GM12891 (cell line): Measurements from ENCODE around the gene TGIF2.
A peak's percentile ranks its signal among the peaks of the same experiment; 100 is the strongest.

Experiments used
- DNase-seq: peaks from one replicate; pipeline ENCODE4 v3.0.0; 2011; ENCODE audit warnings: low spot score; ENCODE audit not compliant: insufficient read length
- FAIRE-seq: peaks from 2 replicates; lab custom pipeline; 2011; peaks lifted over from hg19 to GRCh38; lab: Jason Lieb, UNC
- PAX5 ChIP-seq: IDR thresholded peaks from 2 replicates; pipeline ENCODE4 v1.6.1; 2011; ENCODE audit warnings: low read length, moderate library complexity, mild to moderate bottlenecking; ENCODE audit not compliant: insufficient read depth, severe bottlenecking
- POLR2A ChIP-seq: IDR thresholded peaks from 2 replicates; pipeline ENCODE4 v1.6.1; 2011; ENCODE audit warnings: low read depth, low read length, control low read depth
- POLR2AphosphoS5 ChIP-seq: IDR thresholded peaks from 2 replicates; pipeline ENCODE4 v1.6.1; 2011; ENCODE audit warnings: low read depth, low read length, control low read depth
- POU2F2 ChIP-seq: IDR thresholded peaks from 2 replicates; pipeline ENCODE4 v1.6.1; 2011; ENCODE audit warnings: low read depth, mild to moderate bottlenecking, control low read depth, low read length, moderate library complexity
- SPI1 ChIP-seq: IDR thresholded peaks from 2 replicates; pipeline ENCODE4 v1.6.1; 2011; ENCODE audit warnings: low read depth, low read length, control low read depth
- TAF1 ChIP-seq: IDR thresholded peaks from 2 replicates; pipeline ENCODE4 v1.6.1; 2011; ENCODE audit warnings: low read depth, low read length, control low read depth

Gene TGIF2

GRCh38 chr20:36578356-36579041, 5.1 kb downstream of the TGIF2 start:
- FAIRE-seq, result no peak
- TF ChIP-seq POLR2A (peak; percentile 63; the same call in 1 of the 2 replicates), SPI1 (no peak), TAF1 (no peak), POLR2AphosphoS5 (no peak)

GRCh38 chr20:36579996-36580545, 6.7 kb downstream of the TGIF2 start:
- TF ChIP-seq SPI1 (no peak), TAF1 (no peak), POLR2AphosphoS5 (no peak), PAX5 (no peak), POU2F2 (no peak), POLR2A (no peak)
- no peak for DNase-seq
- no peak for FAIRE-seq

More at GRCh38 chr20:36578356-36579041, 5.1 kb downstream of the TGIF2 start:
- DNase-seq, result no peak

GRCh38 chr20:36582322-36582721, 8.9 kb downstream of the TGIF2 start:
- FAIRE-seq (no peak), DNase-seq (no peak)
- no peak for TF ChIP-seq SPI1
- 0 out of 2 replicates have a peak, but pooled peaks have one; percentile 30 for TF ChIP-seq POLR2A
- TF ChIP-seq POLR2AphosphoS5, result peak; percentile 51; the same call in 1 of the 2 replicates

DNA sequence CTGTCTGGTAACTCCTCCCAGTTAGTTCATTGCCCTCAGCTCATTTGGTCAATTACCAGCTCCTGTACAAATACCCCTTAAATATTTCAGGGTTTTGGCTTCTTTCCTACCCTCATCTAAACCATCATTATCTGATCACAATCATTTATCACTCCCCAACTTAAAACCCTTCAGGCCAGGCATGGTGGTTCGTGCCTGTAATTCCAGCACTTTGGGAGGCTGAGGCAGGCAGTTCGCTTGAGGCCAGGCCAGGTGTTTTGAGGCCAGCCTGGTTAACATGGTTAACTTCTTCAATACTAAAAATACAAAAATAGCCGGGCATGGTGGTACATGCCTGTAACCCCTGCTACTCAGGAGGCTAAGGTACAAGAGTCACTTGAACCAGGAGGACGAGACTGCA, 9.4 kb downstream of the TGIF2 start:
- FAIRE-seq (no peak), DNase-seq (no peak)
- no peak for TF ChIP-seq SPI1
- no peak for TF ChIP-seq POU2F2
- no peak for TF ChIP-seq POLR2A
- TF ChIP-seq TAF1, result no peak
- no peak for TF ChIP-seq POLR2AphosphoS5
- no peak for TF ChIP-seq PAX5

- peak; percentile 48; the same call in 1 of the 2 replicates for TF ChIP-seq POLR2AphosphoS5
- no peak for TF ChIP-seq POU2F2
- peak; percentile 49; the same call in 1 of the 2 replicates for TF ChIP-seq POLR2A
- FAIRE-seq (no peak), DNase-seq (no peak)
Measured at GRCh38 chr20:36584018-36584481, 10.7 kb downstream of the TGIF2 start.

GRCh38 chr20:36585410-36586125, 12.2 kb downstream of the TGIF2 start:
- TF ChIP-seq SPI1 (no peak), PAX5 (no peak), POLR2AphosphoS5 (peak; percentile 20; the same call in 1 of the 2 replicates), POU2F2 (0 out of 2 replicates have a peak, but pooled peaks have one; percentile 21)
- FAIRE-seq (no peak), DNase-seq (no peak)

DNA sequence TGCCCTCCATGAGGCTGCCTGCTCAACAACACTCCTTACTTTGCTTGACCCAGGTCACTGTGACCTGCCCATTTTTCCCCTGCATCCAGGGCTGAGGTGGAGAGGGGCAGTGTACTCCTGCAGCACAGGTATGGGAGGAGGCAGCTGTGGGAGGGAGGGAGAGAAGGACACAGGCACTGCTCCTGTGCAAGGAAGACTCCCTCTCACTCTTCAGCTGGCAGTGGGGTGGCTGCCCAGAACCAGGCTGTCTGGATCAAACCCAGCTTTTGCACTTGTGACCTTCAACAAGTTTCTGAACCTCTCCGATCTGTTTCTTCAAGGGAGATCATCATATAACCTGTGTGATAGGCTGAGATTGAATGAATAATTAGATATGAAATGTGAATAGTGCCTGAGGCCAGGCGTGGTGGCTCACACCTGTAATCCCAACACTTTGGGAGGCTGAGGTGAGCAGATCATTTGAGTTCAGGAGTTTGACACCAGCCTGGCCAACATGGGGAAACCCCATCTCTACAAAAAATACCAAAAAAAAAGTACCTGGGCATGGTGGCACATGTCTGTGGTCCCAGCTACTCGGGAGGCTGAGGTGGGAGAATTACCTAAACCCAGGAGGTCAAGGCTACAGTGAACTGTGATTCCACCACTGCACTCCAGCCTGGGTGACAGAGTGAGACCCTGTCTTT, 14.1 kb downstream of the TGIF2 start:
- DNase-seq (no peak), FAIRE-seq (no peak)
- TF ChIP-seq SPI1 (no peak), POLR2A (no peak), POLR2AphosphoS5 (no peak), PAX5 (no peak), TAF1 (no peak), POU2F2 (no peak)

DNA sequence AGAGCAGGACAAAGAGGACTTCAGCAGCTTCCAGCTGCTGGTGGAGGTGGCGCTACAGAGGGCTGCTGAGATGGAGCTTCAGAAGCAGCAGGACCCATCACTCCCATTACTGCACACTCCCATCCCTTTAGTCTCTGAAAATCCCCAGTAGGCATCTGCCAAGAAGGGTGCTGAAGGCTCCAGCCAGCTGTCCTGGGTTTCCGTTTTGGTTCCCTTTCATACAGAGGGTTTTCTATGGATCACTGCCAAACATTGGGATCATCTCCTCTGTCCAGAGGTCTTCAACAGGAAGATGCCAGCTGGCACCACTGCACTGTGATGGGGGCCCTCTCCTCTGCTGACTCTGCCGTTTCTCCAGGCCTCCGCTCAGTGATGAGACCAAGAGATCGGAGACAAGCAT, 17.9 kb downstream of the TGIF2 start:
- no peak for DNase-seq
- TF ChIP-seq TAF1 (no peak), SPI1 (no peak), PAX5 (no peak), POLR2A (no peak), POLR2AphosphoS5 (no peak)
- FAIRE-seq, result no peak
